GM18858 (cell line): Measurements from ENCODE around the gene HOXC12.

Source experiments
- ATAC-seq: cut with Tn5 transposase; IDR thresholded peaks from one replicate; pipeline ENCODE4 v1.9.1; 2021; ENCODE audit not compliant: unreplicated experiment

HOXC12 gene

GRCh38 chr12:53954694-53955035, at the start of gene HOXC12:
TSS of gene HOXC12 (plus strand) at chr12:53954903. CDS start at chr12:53954930, 27 bp downstream.
- no peak for ATAC-seq

- ATAC-seq: no peak
Measured at GRCh38 chr12:53907103-53907502, 47.6 kb upstream of the HOXC12 start.

GRCh38 chr12:53916788-53917655, 37.7 kb upstream of the HOXC12 start:
- ATAC-seq: no peak

- ATAC-seq: no peak
Measured at GRCh38 chr12:53924521-53925405, 29.9 kb upstream of the HOXC12 start.

GRCh38 chr12:53927220-53928029, 27.3 kb upstream of the HOXC12 start:
- no peak for ATAC-seq

GRCh38 chr12:53928054-53928835, 26.5 kb upstream of the HOXC12 start:
- ATAC-seq: no peak

- ATAC-seq: no peak
Measured at GRCh38 chr12:53929527-53929926, 25.2 kb upstream of the HOXC12 start.

- no peak for ATAC-seq
Measured at GRCh38 chr12:53930591-53931255, 24.0 kb upstream of the HOXC12 start.

GRCh38 chr12:53931844-53932581, 22.7 kb upstream of the HOXC12 start:
- ATAC-seq: no peak

GRCh38 chr12:53932915-53933314, 21.8 kb upstream of the HOXC12 start:
- no peak for ATAC-seq

- no peak for ATAC-seq
Measured at GRCh38 chr12:53935383-53936341, 19.0 kb upstream of the HOXC12 start.

GRCh38 chr12:53937099-53937498, 17.6 kb upstream of the HOXC12 start:
- ATAC-seq: no peak

GRCh38 chr12:53937596-53938325, 16.9 kb upstream of the HOXC12 start:
- ATAC-seq: no peak

GRCh38 chr12:53938326-53939140, 16.2 kb upstream of the HOXC12 start, which contains the start of gene HOXC13:
TSS of gene HOXC13 (plus strand) at chr12:53938831. CDS start at chr12:53938907, 76 bp downstream.
- ATAC-seq: no peak

- no peak for ATAC-seq
Measured at GRCh38 chr12:53939141-53940108, 15.3 kb upstream of the HOXC12 start.
